OCI-LY3 (cell line): ENCODE measurements around the gene PLA2G4C.

Source experiments
- CTCF ChIP-seq: fragments of 200-600, 300-600 bp; sonication (generic); IDR thresholded peaks from 2 replicates; pipeline ENCODE4 v1.5.1; 2014; ENCODE audit warnings: antibody characterized with exemption, low read length, low read depth
- EZH2phosphoT487 ChIP-seq: fragments of 200-600 bp; shearing (Covaris generic); IDR thresholded peaks from 2 replicates; pipeline ENCODE4 v1.6.1; 2018; ENCODE audit warnings: antibody characterized with exemption, mixed run types, low read depth

- TF ChIP-seq CTCF, result no peak
- TF ChIP-seq EZH2phosphoT487, result no peak
These were observed 28.4 kb upstream of the PLA2G4C start for GRCh38 chr19:48139053-48139452.
